HepG2 (cell line): ENCODE data around the gene ZNF814. TPM values are rescaled to one million over a fixed set of nuclear protein-coding genes. Genes with fewer than 3 reads are reported as not detected.

Experiments used
- ATM ChIP-seq: fragments of 450-650 bp; IDR thresholded peaks from 2 replicates; pipeline ENCODE4 v1.7.1; 2017; ENCODE audit warnings: mild to moderate bottlenecking, borderline replicate concordance
- BCL6 ChIP-seq: IDR thresholded peaks from 2 replicates; pipeline ENCODE4 v1.6.1; 2016; ENCODE audit warnings: missing genetic modification reagents, missing compliant biosample characterization
- RAD21 ChIP-seq: fragments of 450-650 bp; formaldehyde crosslinking; IDR thresholded peaks from 2 replicates; pipeline ENCODE4 v1.5.0; 2020; ENCODE audit warnings: mild to moderate bottlenecking
- SP4 ChIP-seq: sonication (generic); formaldehyde crosslinking; IDR thresholded peaks from 2 replicates; pipeline ENCODE4 v1.8.1; 2023; ENCODE audit warnings: mild to moderate bottlenecking, missing genetic modification reagents
- ZNF136 ChIP-seq: sonication (generic); formaldehyde crosslinking; IDR thresholded peaks from 2 replicates; pipeline ENCODE4 v1.8.1; 2022; ENCODE audit warnings: low read depth, mild to moderate bottlenecking, moderate library complexity, missing genetic modification reagents
- ZNF570 ChIP-seq: sonication (generic); formaldehyde crosslinking; IDR thresholded peaks from 2 replicates; pipeline ENCODE4 v1.4.0; 2020; ENCODE audit warnings: mild to moderate bottlenecking, missing genetic modification reagents, borderline replicate concordance
- ZNF737 ChIP-seq: sonication (generic); formaldehyde crosslinking; IDR thresholded peaks from 2 replicates; pipeline ENCODE4 v1.5.0; 2020; ENCODE audit warnings: missing genetic modification reagents, mild to moderate bottlenecking, borderline replicate concordance
- polyA plus RNA-seq, 8 experiments: library from polyadenylated mRNA; depleted of rRNA in 3 of 8; stranded (reverse) in 7 of 8; unstranded in 1 of 8; fragments of >200 nt; fragmentation: Illumina TruSeq in 4 of 8; extraction: Trizol in 4 of 8; gene quantifications; 2 replicates each; pipeline versions ENCODE4 v1.2.1 to v1.2.3, GENCODE V29; 2011 to 2016; ENCODE audit warnings: low read depth in 4 of 8, missing spikeins in 1 of 8, mixed read lengths in 1 of 8; ENCODE audit not compliant: insufficient read depth in 1 of 8
- total RNA-seq, 5 experiments: library from RNA; depleted of rRNA; stranded (reverse); fragments of >200 nt; fragmentation: Illumina TruSeq; extraction: Trizol; gene quantifications; 2 replicates each; pipeline ENCODE4 v1.2.3, GENCODE V29; 2016; ENCODE audit warnings: low read depth in 1 of 5
- TF ChIP-seq, protein P1 (sequence below): sonication (generic); formaldehyde crosslinking; IDR thresholded peaks from 2 replicates; pipeline ENCODE4 v1.5.0; 2020; ENCODE audit warnings: mild to moderate bottlenecking, missing genetic modification reagents
- TF ChIP-seq, protein P2 (sequence below): sonication (generic); formaldehyde crosslinking; IDR thresholded peaks from 2 replicates; pipeline ENCODE4 v1.5.1; 2020; ENCODE audit warnings: missing genetic modification reagents, mild to moderate bottlenecking, borderline replicate concordance
- TF ChIP-seq, protein P3 (sequence below): sonication (generic); formaldehyde crosslinking; IDR thresholded peaks from 2 replicates; pipeline ENCODE4 v1.5.1; 2020; ENCODE audit warnings: missing genetic modification reagents, mild to moderate bottlenecking, borderline replicate concordance
- TF ChIP-seq, protein P4 (sequence below): sonication (generic); formaldehyde crosslinking; IDR thresholded peaks from 2 replicates; pipeline ENCODE4 v1.4.0; 2020; ENCODE audit warnings: mild to moderate bottlenecking, missing genetic modification reagents

The ZNF814 gene
- total and polyA plus RNA-seq, 2 of the 13 experiments (the other 11 are each of a cell fraction or from before 2014, with no cell fraction given) = 2.5 to 3.4 TPM

DNA sequence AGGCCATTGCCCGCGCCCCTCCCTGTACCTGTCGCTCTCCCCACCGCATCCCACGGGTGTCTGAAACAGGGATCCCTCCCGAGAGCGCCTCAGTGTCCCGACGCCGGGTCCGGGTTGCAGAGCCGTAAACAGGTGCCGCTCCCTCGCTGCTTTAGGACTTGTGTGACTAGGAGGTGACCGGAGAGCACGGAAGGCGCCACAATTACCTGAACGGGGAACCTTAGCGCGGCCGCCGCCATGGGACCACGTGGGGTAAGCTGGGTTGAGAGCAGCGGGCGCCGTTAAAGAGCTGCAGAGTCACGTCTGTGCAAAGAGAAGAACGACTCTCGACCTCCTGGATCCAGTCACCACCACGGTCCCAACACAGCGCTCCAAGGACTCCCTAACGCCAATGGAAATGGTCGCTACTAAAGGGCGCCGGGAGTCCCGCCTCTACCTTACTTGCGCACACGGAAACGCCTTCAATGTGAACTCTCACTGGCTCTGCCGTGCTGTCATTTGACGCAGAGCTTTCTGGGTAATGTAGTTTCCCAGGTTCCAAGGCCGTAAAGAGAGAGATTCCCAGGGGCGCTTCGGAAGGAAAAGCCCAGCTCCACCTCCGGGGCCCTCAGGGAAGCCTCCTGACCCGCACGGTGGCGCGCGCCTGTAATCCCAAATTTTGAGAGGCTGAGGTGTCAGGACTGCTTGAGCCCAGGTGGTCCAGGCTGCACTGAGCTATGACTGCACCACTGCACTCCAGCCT lies 74.2 kb downstream of the ZNF814 start, which contains the start of gene ZNF552 (continued):
- TF ChIP-seq, protein P1, sequence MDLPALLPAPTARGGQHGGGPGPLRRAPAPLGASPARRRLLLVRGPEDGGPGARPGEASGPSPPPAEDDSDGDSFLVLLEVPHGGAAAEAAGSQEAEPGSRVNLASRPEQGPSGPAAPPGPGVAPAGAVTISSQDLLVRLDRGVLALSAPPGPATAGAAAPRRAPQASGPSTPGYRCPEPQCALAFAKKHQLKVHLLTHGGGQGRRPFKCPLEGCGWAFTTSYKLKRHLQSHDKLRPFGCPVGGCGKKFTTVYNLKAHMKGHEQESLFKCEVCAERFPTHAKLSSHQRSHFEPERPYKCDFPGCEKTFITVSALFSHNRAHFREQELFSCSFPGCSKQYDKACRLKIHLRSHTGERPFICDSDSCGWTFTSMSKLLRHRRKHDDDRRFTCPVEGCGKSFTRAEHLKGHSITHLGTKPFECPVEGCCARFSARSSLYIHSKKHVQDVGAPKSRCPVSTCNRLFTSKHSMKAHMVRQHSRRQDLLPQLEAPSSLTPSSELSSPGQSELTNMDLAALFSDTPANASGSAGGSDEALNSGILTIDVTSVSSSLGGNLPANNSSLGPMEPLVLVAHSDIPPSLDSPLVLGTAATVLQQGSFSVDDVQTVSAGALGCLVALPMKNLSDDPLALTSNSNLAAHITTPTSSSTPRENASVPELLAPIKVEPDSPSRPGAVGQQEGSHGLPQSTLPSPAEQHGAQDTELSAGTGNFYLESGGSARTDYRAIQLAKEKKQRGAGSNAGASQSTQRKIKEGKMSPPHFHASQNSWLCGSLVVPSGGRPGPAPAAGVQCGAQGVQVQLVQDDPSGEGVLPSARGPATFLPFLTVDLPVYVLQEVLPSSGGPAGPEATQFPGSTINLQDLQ (CRISPR knock-in tag) = no peak
- TF ChIP-seq, protein P2, sequence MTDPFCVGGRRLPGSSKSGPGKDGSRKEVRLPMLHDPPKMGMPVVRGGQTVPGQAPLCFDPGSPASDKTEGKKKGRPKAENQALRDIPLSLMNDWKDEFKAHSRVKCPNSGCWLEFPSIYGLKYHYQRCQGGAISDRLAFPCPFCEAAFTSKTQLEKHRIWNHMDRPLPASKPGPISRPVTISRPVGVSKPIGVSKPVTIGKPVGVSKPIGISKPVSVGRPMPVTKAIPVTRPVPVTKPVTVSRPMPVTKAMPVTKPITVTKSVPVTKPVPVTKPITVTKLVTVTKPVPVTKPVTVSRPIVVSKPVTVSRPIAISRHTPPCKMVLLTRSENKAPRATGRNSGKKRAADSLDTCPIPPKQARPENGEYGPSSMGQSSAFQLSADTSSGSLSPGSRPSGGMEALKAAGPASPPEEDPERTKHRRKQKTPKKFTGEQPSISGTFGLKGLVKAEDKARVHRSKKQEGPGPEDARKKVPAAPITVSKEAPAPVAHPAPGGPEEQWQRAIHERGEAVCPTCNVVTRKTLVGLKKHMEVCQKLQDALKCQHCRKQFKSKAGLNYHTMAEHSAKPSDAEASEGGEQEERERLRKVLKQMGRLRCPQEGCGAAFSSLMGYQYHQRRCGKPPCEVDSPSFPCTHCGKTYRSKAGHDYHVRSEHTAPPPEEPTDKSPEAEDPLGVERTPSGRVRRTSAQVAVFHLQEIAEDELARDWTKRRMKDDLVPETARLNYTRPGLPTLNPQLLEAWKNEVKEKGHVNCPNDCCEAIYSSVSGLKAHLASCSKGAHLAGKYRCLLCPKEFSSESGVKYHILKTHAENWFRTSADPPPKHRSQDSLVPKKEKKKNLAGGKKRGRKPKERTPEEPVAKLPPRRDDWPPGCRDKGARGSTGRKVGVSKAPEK (CRISPR knock-in tag) = no peak
- no peak for TF ChIP-seq ZNF570 (CRISPR knock-in tag)
- 0 out of 2 replicates have a peak, but pooled peaks have one; percentile 16 for TF ChIP-seq ZNF136 (CRISPR knock-in tag)
- TF ChIP-seq, protein P3, sequence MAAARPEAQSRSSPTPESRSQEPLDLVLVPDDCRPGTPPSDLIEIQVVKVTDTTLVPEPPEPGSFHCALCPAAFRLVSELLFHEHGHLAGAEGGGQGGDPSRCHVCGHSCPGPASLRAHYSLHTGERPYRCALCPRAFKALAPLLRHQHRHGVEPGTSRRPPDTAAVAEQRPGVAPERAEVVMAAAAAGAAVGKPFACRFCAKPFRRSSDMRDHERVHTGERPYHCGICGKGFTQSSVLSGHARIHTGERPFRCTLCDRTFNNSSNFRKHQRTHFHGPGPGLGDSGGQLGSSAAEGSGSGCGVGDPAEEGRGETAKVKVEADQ = no peak; the same call in 1 of the 2 replicates
- TF ChIP-seq, protein P4, sequence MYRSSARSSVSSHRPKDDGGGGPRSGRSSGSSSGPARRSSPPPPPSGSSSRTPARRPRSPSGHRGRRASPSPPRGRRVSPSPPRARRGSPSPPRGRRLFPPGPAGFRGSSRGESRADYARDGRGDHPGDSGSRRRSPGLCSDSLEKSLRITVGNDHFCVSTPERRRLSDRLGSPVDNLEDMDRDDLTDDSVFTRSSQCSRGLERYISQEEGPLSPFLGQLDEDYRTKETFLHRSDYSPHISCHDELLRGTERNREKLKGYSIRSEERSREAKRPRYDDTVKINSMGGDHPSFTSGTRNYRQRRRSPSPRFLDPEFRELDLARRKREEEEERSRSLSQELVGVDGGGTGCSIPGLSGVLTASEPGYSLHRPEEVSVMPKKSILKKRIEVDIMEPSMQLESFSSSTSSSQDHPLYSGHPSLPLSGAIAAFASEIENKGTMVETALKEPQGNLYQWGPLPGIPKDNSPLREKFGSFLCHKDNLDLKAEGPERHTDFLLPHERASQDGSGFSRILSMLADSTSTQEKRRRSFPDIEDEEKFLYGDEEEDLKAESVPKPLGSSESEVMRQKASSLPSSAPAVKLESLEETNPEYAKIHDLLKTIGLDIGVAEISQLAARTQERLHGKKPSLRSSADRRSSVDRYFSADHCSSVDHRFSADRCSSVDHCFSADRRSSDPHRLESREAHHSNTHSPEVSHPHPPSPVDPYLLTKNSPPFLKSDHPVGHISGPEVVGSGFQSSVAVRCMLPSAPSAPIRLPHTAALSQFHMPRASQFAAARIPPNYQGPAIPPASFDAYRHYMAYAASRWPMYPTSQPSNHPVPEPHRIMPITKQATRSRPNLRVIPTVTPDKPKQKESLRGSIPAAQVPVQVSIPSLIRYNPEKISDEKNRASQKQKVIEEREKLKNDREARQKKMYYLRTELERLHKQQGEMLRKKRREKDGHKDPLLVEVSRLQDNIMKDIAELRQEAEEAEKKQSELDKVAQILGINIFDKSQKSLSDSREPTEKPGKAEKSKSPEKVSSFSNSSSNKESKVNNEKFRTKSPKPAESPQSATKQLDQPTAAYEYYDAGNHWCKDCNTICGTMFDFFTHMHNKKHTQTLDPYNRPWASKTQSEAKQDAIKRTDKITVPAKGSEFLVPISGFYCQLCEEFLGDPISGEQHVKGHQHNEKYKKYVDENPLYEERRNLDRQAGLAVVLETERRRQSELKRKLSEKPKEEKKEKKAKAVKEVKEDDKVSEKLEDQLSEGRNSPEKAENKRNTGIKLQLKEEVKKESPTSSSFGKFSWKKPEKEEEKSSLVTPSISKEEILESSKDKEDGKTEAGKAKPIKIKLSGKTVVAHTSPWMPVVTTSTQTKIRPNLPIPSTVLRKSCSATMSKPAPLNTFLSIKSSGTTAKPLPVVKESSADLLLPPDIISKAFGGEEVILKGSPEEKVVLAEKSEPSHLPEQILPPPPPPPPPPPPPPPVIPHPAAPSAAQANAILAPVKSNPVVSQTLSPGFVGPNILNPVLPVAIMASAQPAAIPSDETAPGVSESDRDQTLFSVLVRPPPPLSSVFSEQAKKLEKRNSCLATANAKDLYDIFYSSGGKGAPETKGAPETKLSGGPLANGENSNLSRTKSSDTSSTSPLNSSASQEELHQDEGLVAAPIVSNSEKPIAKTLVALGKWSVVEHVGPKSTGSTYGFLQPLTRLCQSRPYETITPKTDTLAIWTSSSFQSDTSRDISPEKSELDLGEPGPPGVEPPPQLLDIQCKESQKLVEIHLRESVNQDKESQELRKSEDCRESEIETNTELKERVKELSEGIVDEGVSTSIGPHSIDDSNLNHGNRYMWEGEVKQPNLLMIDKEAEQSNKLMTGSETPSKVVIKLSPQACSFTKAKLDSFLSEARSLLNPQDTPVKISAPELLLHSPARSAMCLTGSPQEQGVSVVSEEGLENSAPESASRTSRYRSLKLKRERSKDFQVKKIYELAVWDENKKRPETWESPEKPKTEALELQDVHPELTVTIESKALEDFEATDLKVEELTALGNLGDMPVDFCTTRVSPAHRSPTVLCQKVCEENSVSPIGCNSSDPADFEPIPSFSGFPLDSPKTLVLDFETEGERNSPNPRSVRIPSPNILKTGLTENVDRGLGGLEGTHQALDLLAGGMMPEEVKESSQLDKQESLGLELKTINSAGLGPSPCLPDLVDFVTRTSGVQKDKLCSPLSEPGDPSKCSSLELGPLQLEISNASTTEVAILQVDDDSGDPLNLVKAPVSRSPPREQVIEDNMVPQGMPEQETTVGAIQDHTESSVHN (CRISPR knock-in tag) = no peak
- 0 out of 2 replicates have a peak, but pooled peaks have one; percentile 35 for TF ChIP-seq BCL6
- no peak for TF ChIP-seq ZNF737 (CRISPR knock-in tag)
- TF ChIP-seq ATM = no peak
- 0 out of 2 replicates have a peak, but pooled peaks have one; percentile 11 for TF ChIP-seq RAD21 (CRISPR knock-in tag)
- peak; percentile 67 for TF ChIP-seq SP4 (CRISPR knock-in tag)
